HG02970 (cell line): Measurements from ENCODE around the gene LAT.
"Not testable (repeated sequence)": the region's sequence is repeated elsewhere in the genome, so short reads cannot be mapped to it uniquely, and the experiment has no call there.

ENCODE experiments used
- ATAC-seq: cut with Tn5 transposase; IDR thresholded peaks from one replicate; pipeline ENCODE4 v1.9.1; 2021; ENCODE audit warnings: mild to moderate bottlenecking, moderate library complexity, moderate number of reproducible peaks; ENCODE audit not compliant: unreplicated experiment, low FRiP score

The LAT gene

GRCh38 chr16:28975158-28975599, 9.7 kb upstream of the LAT start:
- ATAC-seq = no peak

GRCh38 chr16:28977703-28978662, 6.9 kb upstream of the LAT start:
- ATAC-seq = no peak

DNA sequence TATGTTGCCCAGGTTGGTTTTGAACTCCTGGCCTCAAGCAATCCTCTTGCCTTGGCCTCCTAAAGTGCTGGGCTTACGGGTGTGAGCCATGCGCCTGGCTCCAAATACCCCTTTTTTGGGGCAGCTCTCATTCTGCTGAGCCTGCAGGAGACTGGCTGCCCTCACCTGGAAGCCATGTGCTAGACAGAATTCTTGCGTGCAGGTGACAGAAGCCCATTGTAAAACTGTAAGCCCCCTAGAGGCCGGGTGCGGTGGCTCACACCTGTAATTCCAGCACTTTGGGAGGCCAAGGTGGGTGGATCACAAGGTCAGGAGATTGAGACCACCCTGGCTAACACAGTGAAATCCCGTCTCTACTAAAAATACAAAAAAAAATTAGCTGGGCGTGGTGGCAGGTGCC, 4.5 kb upstream of the LAT start:
- not testable (repeated sequence) for ATAC-seq

- no peak for ATAC-seq
Measured at GRCh38 chr16:28980929-28981328, 3.9 kb upstream of the LAT start.

DNA sequence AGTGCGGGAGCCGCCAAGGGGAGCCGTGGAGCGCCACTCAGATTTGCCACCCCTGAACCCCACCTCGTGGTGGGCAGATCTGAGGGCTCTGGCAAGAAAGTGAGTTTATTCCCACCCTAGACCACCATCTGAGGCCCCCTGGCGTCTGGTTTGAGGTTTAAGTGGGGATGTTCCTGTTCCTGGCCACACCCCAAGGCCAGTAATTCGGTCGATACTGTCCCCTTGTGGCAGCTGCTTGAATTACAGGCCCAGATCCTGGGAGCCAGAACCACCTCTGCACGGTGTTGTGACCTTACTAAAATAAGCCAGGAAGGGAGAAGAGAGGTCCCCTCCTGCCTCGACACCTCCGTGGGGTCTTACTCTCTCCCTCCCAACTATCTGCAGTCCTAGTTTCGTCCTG, 3.3 kb upstream of the LAT start:
- no peak for ATAC-seq

DNA sequence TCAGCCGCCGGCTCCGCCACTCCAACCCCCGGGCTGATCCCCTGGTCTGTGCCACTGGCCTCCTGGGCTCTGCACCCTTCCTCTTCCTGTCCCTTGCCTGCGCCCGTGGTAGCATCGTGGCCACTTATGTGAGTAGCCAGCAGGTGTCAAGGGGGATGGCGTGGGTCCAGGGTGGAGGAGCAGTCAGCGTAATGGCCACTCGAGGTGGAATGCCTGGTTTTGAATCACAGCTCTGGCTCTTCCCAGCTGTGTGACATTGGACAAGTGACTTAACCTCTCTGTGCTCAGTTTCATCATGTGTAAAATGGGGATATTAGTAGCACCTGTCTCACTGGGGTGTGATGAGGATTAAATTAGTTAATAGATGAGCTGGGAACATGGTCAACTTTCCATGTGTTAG, 2.4 kb upstream of the LAT start:
- no peak for ATAC-seq

GRCh38 chr16:28982949-28983348, 1.9 kb upstream of the LAT start:
- no peak for ATAC-seq

DNA sequence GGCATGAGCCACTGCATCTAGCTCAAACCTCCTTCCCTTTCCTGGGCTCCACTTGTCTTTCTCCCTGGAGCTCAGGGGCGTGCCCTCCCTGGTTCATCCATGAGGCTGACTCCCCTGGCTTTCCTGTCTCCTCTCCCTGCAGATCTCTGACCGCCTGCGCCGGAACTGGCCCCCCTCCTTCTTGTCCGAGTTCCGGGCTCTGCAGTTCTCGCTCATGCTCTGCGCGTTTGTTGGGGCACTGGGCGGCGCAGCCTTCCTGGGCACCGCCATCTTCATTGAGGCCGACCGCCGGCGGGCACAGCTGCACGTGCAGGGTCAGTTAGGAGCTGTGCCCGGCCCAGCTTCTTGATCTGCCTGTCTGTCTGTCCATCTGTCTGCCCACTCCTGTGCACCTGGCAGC, 1.2 kb upstream of the LAT start:
- no peak for ATAC-seq

- ATAC-seq = no peak
Measured at GRCh38 chr16:28984091-28984490, 761 bp upstream of the LAT start.

DNA sequence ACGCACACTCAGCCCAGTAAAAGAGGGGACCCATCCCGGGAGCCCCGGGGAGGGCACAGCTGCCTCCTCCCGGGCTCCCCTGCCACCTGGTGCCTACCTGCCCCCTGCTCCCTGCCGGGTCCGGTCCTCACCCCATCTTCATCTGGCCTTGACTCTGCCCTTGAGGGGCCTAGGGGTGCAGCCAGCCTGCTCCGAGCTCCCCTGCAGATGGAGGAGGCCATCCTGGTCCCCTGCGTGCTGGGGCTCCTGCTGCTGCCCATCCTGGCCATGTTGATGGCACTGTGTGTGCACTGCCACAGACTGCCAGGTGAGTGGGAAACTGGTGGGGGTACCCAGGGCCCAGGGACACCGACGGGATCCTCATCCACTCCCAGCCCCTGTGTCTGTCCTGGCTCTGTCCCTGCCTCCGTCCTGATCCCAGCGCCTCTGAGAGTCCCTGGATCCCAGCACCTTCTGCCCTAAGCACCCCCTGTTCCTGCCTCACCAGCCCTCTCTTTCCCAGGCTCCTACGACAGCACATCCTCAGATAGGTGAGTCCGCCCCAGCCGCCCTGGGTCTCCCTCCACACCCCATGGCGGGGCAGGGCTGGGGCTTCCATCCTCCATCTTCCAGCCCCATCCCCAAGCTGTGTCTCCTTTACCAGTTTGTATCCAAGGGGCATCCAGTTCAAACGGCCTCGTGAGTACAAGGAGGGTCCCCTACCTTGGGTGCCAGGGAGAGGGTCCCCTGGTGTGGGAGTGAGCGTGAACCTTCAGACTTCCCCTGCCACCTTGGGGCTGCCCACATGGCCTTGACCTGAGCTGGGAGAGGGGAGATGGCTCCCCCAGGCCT, 574 bp downstream of the LAT start:
- ATAC-seq = no peak

- no peak for ATAC-seq
Measured at GRCh38 chr16:28986046-28986445, 1.2 kb downstream of the LAT start.

DNA sequence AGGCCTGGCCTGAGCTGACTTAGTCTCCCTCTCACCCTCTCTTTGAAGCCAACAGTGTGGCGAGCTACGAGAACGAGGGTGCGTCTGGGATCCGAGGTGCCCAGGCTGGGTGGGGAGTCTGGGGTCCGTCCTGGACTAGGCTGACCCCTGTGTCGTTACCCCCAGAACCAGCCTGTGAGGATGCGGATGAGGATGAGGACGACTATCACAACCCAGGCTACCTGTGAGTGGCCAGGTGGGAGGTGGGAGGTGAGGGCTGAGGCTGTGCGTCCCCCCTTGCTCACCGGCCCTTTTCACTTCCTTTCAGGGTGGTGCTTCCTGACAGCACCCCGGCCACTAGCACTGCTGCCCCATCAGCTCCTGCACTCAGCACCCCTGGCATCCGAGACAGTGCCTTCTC, 1.6 kb downstream of the LAT start:
- no peak for ATAC-seq

DNA sequence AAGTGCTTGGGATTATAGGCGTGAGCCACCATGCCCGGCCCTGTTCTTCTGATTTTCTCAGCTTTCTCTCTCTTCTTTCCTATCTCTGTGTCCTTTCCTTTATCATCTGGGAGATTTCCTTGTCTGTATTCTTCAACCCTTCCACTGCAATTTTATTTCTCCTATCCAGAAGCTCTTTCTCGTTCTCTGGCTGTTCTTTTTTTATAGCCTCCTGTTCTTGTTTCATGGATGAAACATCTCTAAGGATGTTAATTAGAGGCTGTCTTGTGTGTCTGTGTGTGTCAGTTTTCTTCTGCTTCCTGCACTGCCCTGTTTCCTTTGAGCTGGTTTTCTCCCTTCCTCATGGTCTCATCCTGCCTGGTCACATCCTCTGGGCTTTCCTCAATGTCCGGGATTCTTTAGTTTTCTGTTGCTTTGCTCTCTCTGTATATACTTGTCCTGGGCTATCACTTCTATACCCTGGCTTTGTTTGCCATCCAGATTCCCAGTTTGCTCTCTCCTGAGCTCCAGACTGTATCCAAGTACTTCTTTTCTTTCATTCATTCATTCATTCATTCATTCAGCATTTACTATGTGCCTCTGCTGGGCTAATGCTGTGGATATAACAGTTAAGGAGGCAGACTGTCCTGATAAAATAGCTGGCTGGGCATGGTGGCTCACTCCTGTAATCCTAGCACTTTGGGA, 2.5 kb downstream of the LAT start:
- ATAC-seq = no peak

GRCh38 chr16:28989363-28989762, 4.5 kb downstream of the LAT start:
- ATAC-seq = no peak

- ATAC-seq = no peak
Measured at GRCh38 chr16:28990375-28991040, 5.7 kb downstream of the LAT start.

DNA sequence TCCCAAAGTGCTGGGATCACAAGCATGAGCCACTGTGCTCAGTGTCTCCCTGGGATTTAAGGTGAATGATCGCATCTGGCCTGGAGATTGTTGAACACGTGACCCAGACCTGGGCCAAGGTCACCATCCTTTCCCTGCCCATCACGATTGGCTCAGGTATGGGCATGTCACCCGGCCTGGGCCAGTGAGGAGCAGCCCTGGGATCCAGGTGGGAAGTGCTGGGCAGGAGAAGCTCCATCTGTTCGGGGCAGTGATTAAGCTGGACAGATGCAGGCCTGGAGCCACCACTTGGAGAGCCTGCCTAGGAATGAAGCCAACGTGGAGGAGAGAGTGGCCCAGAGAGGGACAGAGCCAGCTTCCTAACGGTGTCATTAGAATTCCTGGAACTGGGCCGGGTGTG, 6.8 kb downstream of the LAT start:
- no peak for ATAC-seq

- no peak for ATAC-seq
Measured at GRCh38 chr16:28992496-28992895, 7.6 kb downstream of the LAT start.

DNA sequence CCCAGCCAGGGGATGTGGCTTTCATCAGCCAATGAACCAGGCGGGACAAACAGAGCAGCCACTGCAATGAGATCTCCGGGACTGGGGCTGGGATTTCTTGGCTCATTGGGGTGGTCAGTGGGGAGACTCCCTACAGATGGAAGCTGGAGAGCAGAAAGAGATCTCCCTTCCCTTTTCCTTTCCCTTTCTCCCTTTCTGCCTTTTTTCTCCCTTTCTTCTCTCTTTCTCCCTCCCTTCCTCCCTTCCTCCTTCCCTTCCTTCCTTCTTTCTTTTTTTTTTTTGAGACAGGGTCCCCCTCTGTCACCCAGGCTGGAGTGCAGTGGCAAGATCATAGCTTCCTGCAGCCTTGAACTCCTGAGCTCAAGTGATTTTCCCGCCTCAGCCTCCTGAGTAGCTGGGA, 14.0 kb downstream of the LAT start:
- ATAC-seq = no peak

DNA sequence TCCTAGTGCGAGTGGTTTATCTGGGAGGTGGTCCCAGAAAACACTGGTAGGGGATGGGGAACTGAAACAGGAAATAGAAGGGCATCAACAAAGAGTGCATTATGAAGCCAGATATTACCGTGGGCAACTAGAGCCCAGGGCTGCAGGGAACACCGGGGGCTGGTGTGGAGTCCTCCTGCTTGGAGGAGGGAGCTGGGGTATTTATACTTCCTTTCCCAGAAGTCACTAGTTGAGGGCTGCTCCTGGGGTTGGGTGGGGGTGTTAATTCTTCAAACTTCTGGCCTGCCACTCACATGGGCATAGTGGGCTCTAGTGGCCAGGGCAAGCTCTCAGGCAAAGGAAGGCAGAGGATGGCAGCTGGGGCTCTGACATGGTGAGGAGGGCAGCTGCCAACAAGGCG, 14.7 kb downstream of the LAT start:
- no peak for ATAC-seq

GRCh38 chr16:29000019-29000418, 15.2 kb downstream of the LAT start:
- ATAC-seq = no peak
